Hepatic stellate cell (primary cell): ENCODE results near the gene SIGLEC15.
"Not testable (repeated sequence)": the region's sequence is repeated elsewhere in the genome, so short reads cannot be mapped to it uniquely, and the experiment has no call there.

Experiments used
- DNase-seq: peaks from one replicate; pipeline ENCODE4 v3.0.0; 2011; ENCODE audit warnings: low spot score

SIGLEC15 gene

DNA sequence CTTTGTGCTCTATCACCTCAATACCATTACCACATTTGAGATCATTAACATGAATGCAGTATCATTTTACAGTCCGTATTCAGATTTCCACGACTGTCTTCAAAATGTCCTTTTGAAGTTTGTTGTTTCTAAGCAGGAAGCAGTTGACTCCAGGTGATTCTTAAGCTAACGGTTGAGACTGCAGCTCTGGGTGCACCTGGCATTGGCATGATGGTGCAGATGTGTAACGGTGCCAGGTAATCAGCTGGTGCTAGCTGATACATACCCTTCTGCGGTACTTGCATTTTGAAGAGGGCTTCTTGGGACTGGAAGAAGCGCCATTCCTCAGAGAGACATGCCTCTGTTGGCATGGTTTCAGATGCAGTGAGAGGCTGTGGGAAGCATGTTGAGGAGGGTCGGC lies 19.5 kb downstream of the SIGLEC15 start:
- no peak for DNase-seq

DNA sequence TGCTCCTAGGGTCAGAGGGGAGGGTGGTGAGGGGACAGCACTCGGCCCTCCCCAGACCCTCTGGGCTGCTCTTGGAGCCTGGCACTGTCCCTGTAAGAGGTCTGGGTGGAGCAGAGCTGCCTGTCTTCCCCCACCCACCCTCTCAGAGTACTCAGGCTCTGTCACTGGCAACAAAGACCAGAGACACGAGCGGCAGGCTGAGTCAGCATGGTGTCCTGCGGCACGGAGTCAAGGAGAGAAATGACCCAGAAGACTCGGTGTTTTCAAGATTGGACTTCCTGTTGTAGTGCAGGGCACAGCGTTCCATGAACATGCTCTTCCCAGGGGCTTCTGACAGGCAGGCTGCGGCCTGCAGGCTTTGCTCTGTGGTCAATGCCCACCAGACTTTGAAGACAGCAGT lies 19.9 kb downstream of the SIGLEC15 start:
- DNase-seq, result peak; percentile 47

DNA sequence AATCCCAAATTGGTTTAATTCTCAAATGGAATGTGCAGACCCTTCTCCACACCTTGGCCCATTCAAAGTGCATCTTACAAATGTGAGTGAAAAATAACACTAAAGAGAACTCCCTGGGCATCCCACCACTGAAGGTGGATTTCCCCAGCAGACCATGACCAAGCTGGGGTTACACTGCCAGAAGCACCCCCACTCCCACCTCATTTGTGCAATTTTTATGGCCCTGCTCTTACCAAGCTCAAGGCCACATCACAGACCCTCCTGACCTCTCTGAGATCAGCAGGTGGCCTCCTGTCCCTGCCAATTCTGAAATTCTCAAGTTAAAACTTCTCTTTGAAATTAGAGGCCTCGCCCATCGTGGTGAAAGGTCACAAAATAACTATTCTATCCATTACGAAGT lies 21.6 kb downstream of the SIGLEC15 start:
- no peak for DNase-seq

DNA sequence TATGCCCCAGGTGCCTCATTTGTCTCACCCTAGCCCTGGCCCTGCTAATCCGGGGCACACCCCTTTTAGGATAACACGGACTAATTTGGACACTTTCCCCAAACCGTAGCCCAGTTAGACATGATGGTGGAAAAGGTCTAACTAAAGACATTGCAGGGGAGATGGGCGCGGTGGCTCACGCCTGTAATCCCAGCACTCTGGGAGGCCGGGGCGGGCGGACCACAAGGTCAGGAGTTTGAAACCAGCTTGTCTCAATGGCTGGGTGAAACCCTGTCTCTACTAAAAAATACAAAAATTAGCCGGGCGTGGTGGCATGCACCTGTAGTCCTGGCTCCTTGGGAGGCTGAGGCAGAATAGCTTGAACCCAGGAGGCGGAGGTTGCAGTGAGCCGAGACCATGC lies 23.2 kb downstream of the SIGLEC15 start:
- DNase-seq, result not testable (repeated sequence)

DNA sequence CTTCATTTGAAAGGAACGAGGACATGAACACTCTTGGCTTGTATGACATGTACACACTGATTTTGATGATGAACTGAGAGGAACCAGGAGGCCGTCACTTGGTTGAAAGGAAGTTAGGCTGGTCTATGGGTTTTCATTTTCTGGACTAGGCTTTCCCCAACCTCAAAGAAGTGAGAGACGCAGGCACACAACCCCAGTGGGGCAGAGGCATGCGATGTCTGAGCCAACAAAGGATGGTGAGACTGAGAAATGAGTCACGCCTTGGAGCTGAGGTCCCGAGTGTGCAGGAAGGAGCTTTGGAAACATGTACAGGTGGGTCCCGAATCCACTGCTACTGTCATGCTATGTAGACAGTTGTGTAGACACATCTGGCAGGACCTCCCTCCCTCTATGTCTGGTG lies 24.1 kb downstream of the SIGLEC15 start:
- no peak for DNase-seq

DNA sequence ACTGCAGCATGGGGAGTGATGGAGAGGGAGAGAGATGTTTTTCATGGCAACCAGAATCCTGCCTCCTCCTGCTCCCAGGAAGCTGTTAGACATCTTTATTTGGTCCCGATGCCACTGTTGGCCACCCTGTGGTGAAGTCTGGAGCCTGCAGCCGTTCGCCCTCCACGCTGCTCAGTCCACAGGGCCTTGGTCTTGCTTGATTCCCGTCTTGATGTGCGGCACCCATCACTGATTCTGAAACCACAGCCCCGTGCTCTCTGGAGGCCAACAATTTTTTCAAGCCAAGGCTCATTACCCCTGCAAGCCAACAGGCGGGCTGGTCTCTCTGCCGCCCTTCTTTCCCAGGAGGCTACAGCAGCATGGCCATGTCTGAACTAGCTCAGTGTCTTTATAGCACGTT lies 24.5 kb downstream of the SIGLEC15 start:
- no peak for DNase-seq

DNA sequence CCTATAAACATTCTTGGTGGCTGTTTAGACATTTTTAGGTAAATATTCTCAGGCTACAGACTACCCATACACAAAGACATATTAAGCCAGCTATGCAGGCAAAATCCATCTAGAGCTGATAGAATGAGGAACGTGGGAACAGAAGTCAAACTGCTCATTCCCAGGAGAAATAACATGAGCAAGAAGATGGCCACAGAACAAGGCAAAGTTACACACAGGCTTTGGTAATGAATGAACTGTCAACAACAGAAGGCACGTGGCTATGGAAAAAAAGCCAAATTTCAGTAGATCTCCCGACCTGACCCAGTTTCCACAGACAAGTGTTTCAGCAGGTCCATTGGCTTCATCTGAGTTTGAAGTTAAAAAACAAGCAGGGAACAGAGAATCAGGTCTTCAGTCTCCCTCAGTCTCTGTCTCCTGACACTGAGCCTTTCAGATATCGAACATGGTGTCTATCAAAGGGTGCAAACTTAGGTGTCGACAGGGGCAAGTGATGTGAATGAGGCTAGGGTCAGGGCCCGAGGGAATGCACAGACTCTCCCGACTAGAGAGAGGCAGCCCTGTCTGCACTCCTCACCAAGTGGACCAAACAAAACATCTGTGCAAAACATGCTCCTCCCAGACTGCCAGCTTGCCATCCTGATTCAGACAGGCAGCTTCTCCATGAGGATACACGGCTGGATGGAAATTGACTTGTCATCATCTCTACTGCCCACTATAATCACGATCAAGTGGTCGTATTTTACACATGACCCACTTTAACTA lies 25.9 kb downstream of the SIGLEC15 start:
- no peak for DNase-seq

DNA sequence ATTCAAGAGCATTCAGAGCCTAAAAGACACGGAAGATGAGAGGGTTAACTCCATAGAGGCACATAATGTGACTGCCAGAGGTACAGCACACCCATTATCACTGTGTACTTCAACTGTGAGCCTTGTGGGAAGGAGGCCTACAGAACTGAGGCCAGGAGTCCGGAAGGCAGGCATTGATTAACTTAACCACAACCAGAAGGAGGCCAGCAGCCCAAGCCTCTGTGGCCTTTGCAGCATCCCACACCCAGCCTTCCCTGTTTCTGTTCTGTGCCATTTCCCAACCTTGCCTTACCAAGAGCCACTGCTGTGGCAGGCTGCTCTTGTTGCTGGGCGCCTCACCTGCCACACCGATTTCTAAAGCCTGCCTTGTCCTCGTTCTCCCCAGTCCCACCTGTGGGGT lies 27.2 kb downstream of the SIGLEC15 start:
- DNase-seq, result no peak

DNA sequence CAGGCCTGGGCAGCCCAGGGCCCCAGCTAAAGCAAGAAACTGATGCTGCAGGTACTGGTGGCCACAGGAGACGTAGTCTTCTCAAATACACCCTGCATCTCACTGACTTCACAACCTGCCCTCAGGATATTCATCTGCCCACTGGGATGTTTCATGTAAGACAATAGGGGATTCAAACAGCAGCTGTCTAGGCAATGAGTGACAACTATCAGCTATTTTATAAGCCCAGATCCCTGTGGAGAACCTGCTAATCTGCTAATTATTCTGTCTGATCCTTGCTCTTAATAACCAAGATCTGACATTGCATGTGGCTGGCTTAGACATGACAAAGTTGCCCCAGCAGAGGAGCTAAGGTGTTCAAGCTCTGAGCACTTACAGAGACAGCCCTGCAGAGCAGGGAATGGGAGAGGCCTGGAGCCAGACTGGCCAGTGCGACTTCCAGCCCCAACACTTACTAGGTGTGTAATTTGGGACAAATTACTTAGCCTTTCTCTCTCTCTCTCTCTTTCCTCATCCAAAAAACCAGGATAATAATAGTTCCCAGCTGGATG lies 28.6 kb downstream of the SIGLEC15 start:
- DNase-seq, result no peak

DNA sequence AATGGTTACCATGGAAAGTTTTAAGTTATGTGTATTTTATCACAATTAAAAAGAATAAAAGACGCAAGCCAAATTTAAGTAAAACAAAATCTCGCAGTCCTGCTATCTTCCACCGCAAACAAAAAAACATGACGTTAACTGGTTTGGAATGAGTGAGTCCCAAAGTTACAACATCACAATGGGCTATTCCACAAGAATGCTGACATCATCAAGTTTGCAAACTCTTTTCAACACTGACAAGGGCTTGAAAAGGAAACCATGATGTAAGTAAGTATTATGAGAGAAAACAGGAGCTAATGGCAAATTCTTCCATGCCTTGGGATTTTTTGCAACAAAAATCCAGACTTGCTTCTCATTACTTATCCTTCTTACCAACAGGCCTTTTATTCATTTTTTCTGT lies 31.1 kb downstream of the SIGLEC15 start:
- no peak for DNase-seq

DNA sequence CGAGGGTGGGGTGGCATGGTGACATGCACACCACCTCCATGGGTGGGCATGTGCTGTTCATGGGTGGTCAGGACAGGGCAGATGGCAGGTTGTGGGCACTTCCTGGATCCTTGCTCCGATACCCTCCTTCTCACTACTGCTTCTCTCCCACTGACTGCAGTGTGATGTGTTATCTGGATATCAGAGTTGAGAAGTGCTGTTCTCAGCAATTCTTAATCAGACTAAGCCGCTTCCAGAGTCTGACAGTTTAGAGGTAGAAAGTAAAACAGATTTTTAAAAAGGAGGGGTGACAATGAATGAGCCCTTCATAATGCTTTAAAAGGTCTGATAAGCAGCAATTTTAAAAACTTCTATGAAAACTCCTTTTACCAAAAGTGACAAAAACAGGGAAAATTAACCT lies 33.9 kb downstream of the SIGLEC15 start:
- DNase-seq, result no peak

DNA sequence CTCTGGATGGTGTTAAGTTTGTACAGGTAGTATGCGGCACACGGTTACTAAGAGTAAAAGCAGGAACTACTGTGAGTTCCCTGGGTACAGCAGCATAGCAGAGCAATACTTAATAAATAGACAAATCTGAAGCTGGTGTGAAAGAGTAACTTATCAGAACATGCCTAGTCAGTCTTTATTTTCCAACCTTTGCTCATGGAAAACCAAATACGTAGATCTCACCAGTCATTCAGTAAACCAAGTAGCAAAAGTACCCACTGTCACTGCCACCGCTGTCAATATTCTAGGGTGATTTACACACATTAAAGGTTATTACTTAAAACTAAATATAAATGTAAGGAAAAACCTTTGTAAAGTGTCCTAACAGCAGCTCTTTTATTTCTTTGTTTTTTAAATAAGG lies 35.0 kb downstream of the SIGLEC15 start:
- DNase-seq, result no peak

DNA sequence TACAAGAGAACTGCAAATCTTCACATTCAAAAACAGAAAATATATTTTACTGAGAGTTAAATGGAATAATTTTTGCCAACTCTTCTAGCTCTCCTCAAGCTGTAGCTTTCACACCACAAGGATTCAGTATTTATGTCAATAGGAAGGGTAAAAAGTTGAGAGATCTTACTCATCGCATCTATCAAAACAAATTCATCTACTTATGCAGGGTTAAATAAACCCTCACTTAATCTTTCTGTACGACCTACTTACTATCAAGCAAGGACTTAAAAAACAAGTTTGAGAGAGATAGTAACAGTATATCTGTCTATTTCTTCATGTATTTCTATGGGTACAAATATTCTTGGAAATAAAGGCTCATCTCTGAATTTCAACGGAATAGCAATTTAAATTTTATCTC lies 35.5 kb downstream of the SIGLEC15 start:
- DNase-seq, result no peak

DNA sequence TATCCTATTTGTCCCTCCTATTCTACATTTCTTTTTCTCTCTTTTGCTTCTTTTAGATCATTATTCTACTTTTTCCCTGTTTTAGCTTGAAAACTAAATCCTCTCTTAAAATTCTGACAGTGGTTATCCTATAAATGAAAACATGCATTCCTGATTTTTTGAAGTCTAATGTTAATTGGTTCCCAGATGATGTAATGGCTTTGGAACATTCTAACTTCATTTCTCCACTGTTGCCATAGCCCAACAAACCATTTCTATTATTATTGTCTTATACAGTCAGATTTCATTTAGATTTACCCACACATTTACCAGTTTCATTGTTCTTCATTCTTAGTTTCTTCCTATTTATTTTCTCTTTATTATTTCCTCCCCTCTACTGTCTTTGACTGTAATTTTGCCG lies 36.5 kb downstream of the SIGLEC15 start:
- no peak for DNase-seq

DNA sequence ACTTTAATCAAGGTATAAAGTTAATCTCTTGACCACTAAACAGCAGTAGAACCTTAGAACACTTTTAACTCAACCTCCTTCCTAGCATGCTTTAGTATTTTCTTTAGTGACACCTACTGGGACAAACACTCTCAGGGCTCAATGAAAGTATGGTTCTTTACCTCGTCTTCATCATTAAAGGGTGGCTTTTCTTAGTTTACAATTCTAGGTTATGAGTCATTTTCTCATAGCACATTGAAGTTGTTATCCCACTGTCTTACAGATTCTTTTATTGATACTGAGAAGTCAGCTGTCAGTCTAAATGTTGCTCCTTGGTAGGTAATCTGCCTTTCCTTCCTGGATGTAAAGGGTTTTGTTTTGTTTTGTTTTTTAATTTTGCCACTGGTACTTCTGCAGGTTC lies 38.0 kb downstream of the SIGLEC15 start:
- DNase-seq, result no peak

DNA sequence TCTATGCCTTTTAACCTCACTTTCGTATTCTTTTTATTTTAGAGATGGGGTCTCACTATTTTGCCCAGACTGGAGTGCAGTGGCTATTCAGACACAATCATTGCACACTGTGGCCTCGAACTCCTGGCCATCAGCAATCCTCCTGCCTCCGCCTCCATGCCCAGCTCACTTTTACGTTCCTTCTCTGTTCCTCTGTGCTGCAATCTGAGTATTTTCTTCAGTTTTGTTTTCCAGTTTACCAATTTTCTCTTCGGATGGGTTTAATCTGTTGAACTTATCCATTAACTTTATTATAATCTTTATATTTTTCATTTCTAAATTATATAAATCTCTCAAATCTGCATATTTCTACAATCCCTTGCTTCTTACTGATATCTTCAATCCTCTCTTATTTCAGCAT lies 38.6 kb downstream of the SIGLEC15 start:
- DNase-seq, result no peak

DNA sequence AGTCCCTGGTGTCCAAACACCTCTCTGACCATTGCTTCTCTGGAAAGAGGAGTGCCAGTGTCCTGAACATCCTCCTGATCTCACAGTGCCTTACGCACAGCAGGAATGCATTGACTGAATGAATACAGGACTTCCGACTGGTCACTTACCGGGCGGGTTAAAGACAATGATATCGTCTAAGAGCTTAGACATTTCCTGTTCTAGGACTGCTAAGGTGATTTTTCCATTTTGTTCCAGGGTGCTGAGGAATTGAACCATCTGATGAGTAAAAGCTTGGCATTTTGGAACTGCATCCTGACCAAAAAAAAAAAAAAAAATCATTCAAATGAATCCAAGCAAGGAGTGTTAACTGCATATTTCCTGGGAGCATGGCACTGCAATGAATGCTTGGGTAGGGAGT lies 40.0 kb downstream of the SIGLEC15 start:
- DNase-seq, result no peak

DNA sequence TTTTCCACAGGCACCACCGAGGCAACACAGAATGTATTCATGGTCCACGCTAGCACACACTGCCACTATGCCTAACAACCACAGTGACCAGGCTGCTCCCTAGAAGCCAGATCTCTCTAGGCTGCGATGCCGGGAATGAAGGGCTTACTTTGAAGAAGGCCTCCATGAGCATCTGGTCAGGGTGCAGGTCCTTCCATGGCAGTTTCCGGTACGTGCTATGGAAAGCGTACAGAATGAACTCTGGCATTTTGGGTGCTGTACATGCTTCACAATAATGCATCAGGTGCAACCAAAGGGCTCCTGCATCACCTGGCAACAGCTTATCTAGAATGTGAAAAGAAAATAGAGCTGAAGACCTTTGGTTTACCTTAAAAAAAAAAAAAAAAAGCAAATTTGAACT lies 44.9 kb downstream of the SIGLEC15 start:
- no peak for DNase-seq

DNA sequence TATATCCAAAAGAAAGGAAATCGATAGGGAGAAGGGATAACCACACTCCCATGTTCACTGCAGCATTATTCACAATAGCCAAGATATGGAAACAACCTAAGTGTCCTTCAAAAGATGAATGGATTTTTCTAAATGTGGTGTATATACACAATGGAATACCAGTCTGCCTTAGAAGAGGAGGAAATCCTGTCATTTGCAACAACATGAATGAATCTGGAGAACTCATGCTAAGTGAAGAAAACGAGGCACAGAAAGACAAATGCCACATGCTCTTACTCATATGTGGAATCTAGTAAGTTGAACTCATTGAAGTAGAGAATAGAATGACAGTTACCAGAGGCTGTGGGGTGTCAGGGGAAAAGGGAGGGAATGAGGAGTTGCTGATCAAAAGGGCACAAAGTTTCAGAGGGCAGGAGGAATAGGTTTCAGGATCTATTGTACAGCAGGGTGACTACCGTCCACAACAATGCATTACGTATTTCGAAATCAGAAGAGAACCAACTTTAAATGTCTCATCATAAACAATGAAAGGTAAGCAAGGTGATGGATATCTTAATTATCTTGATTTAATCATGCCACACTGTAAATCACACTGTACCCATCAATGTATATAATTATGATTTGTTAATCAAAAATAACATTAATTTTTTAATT lies 46.1 kb downstream of the SIGLEC15 start:
- DNase-seq, result no peak

DNA sequence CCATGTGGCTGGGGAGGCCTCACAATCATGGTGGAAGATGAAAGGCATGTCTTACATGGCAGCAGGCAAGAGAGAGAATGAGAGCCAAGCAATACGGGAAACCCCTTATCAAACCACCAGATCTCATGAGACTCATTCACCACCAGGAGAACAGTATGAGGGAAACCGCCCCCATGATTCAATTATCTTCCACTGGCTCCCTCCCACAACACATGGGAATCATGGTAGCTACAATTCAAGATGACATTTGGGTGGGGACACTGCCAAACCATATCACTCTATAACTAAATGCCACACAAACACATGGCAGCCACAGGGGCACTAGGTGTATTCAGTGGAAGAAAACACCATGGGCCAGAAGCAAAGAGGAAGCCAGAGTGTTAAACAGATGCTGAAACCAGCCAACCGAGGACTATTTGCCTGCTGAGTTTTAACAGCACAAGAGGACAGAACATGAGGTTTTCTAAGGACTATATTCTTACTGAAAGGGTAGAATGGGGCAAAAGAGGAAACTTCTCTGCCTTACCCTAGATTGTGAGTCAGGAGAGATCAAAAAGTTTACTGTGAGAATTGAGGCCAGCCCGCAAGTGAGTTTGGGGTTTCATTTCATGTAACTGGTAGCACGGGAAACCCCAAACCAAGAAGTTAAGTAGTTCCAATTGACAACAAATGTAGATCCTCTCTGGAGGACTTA lies 49.2 kb downstream of the SIGLEC15 start:
- DNase-seq, result no peak

DNA sequence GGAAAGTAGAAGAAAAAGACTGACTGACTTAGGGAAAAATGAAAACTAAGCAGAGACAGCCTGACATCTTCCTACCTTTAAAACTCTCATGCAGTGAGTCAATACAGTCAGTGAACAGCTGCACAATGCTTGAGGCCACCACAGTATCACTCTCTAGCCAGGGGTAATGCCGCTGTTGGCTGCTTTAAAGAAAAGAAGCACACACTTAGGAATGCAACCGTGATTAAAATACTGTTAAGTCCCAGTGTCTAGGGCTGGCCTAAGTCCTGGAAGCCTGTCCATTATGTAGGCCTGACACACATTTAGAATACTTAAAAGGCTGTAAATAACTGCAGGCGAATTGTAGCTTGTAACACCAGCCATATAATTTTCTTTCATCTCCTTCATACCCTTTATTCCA lies 50.7 kb downstream of the SIGLEC15 start:
- DNase-seq, result no peak

DNA sequence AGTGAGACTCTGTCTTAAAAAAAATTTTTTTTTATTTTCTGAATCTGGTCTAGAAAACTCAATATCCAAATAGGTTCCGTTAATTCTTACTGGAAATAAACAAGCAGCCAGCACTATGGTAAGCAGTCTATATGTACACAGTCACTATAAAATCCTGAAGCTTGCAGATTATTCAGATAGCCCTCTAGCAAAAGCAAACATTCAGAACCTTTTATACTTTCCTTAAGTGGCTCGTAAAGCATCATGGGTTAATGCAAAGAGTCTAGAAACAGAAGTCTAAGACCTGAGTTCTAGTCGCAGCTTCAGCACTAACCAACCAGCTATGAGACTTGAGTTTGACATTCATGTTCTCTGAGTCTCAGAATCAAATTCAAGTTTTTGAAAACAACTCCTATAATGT lies 51.9 kb downstream of the SIGLEC15 start:
- DNase-seq, result no peak
